PFSK-1 (cell line): ENCODE results near the gene COMT.

Experiments used
- POLR2AphosphoS5 ChIP-seq: IDR thresholded peaks from 2 replicates; pipeline ENCODE4 v1.6.1; 2012; ENCODE audit warnings: low read depth, mild to moderate bottlenecking, control low read depth, low read length, moderate library complexity
- SIN3A ChIP-seq: IDR thresholded peaks from 2 replicates; pipeline ENCODE4 v1.6.1; 2012; ENCODE audit warnings: mild to moderate bottlenecking, low read length, moderate library complexity, borderline replicate concordance; ENCODE audit not compliant: insufficient read depth
- TAF1 ChIP-seq: IDR thresholded peaks from 2 replicates; pipeline ENCODE4 v1.6.1; 2012; ENCODE audit warnings: low read length, control low read depth, borderline replicate concordance; ENCODE audit not compliant: insufficient read depth
- TF ChIP-seq, protein P1 (sequence below), 2 experiments: IDR thresholded peaks; 2 replicates each; pipeline versions ENCODE4 v1.6.1 to v1.8.0; 2011 to 2012; ENCODE audit warnings: low read depth in 2 of 2, low read length in 2 of 2, control low read depth in 1 of 2, inconsistent platforms in 1 of 2, mild to moderate bottlenecking in 1 of 2, moderate library complexity in 1 of 2; ENCODE audit not compliant: insufficient read depth in 1 of 2

DNA sequence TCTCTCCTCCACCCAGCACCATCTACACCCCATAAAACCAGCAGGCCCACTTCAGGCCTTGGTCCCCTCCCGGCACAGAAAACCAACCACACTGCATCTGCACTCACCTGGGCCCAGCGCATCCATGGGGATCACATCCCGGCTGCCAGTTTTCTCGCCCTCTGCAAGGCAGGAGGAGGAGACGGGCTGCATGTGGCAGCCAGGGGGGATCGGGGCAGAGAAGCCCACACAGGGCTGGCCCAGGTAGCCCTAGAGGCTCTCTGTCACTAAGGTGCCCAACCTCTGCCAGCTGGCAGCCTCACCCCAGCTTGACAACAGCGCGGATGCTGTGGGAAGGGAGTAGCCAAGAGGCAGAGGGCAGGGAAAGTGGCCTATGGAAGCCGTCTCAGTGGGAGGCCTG lies 30.7 kb downstream of the COMT start:
- TF ChIP-seq POLR2AphosphoS5 (no peak), TAF1 (no peak), SIN3A (no peak)
- TF ChIP-seq, protein P1, sequence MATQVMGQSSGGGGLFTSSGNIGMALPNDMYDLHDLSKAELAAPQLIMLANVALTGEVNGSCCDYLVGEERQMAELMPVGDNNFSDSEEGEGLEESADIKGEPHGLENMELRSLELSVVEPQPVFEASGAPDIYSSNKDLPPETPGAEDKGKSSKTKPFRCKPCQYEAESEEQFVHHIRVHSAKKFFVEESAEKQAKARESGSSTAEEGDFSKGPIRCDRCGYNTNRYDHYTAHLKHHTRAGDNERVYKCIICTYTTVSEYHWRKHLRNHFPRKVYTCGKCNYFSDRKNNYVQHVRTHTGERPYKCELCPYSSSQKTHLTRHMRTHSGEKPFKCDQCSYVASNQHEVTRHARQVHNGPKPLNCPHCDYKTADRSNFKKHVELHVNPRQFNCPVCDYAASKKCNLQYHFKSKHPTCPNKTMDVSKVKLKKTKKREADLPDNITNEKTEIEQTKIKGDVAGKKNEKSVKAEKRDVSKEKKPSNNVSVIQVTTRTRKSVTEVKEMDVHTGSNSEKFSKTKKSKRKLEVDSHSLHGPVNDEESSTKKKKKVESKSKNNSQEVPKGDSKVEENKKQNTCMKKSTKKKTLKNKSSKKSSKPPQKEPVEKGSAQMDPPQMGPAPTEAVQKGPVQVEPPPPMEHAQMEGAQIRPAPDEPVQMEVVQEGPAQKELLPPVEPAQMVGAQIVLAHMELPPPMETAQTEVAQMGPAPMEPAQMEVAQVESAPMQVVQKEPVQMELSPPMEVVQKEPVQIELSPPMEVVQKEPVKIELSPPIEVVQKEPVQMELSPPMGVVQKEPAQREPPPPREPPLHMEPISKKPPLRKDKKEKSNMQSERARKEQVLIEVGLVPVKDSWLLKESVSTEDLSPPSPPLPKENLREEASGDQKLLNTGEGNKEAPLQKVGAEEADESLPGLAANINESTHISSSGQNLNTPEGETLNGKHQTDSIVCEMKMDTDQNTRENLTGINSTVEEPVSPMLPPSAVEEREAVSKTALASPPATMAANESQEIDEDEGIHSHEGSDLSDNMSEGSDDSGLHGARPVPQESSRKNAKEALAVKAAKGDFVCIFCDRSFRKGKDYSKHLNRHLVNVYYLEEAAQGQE (IDR thresholded peaks at IDR 0.05; ENCODE audit: insufficient read depth in 1 of 2, low read depth in 2 of 2, low read length in 2 of 2): no peak
